Endometrium (tissue), 2 donors: ENCODE measurements around the gene KIRREL2.
"Not testable (repeated sequence)": the region's sequence is repeated elsewhere in the genome, so short reads cannot be mapped to it uniquely, and the experiment has no call there.

ENCODE experiments used
- FAIRE-seq: peaks from 2 replicates; lab custom pipeline; 2012; peaks lifted over from hg19 to GRCh38; lab: Jason Lieb, UNC
- donor health status: control.
- donor health status: control.

KIRREL2 gene

DNA sequence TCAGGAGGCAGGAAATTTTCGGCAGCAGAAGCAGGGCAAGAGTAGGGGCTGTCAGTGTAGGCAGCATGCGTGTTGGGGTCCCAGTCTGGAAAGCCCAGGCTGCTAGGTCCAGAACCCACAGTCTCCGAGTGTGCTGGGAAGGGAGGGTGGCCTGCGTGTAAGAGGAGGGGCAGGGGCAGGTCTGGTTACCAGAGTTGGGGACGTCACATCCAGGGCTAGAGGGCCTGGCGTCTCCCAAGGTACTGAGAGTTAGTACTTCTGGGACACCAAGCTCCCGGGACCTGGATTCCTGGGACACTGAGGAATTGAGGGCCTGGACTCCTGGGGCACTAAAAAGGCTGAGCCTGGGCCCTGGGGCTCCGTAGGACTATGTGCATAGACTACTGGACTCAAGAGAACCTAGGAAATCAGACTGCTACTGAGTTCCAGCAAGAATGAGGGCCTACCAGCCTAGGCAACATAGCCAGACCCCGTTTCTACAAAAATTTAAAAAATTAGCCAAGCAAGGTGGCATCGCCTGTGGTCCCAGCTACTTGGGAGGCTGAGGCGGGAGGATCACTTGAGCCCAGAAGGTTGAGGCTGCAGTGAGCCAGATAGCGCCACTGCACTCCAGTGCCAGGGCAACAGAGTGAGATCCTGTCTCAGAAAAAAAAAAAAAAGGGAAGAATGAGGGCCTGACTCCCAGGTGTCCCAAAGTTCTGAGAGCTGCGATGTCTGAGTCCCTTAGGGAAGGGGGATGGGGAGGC lies 41.2 kb downstream of the KIRREL2 start:
- no peak for FAIRE-seq

- no peak for FAIRE-seq
Observed at GRCh38 chr19:35898499-35898809, 41.7 kb downstream of the KIRREL2 start.

- FAIRE-seq = no peak
Observed at GRCh38 chr19:35899547-35900214, 43.0 kb downstream of the KIRREL2 start.

DNA sequence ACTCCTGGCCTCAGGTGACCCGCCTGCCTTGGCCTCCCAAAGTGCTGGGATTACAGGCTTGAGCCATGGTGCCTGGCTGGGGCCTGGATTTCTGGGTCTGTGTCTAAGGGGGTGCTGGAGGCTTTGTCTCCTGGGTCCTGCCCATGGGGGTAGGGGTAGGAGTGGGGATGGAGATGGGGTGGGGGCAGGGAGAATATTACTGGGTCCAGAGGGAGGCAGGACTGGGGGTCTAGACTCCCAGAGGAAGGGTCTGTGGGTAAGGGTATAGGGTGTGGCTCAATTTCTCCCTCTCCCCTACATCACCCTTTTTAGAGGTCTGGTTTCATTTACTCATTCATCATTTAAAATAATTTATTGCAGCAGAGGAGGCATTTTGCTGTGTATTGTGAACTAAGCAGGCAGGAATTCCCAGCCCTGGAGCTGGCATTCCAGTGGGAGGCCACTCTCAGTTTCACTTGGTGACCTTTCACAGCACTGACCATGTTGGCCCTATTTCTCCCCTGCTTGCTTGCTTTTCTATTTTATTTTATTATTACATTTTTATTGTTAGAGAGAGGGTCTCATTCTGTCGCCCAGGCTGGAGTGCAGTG lies 44.4 kb downstream of the KIRREL2 start:
- no peak for FAIRE-seq

- no peak for FAIRE-seq
Observed at GRCh38 chr19:35901854-35902661, 45.3 kb downstream of the KIRREL2 start, which contains the start of gene HCST. Gene HCST, plus strand, starts transcription at chr19:35902529. Its CDS starts 65 bp downstream, at chr19:35902594.

GRCh38 chr19:35902870-35903475 lies 46.3 kb downstream of the KIRREL2 start:
- no peak for FAIRE-seq

DNA sequence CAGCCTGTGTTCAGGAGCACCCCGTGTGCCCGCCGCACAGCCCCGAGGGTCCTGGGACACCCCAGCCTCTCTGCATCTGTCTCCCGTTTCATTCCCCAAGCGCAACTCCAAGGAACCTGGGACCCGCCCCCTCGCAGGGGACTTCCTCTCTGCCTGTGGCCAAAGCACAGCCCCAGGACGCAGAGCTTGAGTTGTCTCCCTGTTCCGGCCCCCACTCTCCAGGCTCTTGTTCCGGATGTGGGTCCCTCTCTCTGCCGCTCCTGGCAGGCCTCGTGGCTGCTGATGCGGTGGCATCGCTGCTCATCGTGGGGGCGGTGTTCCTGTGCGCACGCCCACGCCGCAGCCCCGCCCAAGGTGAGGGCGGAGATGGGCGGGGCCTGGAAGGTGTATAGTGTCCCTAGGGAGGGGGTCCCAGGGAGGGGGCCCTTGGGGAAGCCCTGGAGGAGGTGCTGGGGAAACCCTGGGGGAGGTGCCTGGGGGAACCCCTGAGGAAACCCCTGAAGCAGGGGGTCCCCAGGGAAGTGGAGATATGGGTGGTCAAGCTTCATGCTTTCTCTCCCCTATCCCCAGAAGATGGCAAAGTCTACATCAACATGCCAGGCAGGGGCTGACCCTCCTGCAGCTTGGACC lies 47.0 kb downstream of the KIRREL2 start:
- no peak for FAIRE-seq

- no peak for FAIRE-seq
Observed at GRCh38 chr19:35904311-35905068, 47.8 kb downstream of the KIRREL2 start.

GRCh38 chr19:35905178-35905727 lies 48.5 kb downstream of the KIRREL2 start:
- FAIRE-seq = no peak

GRCh38 chr19:35907377-35907745 lies 50.6 kb downstream of the KIRREL2 start:
- no peak for FAIRE-seq

DNA sequence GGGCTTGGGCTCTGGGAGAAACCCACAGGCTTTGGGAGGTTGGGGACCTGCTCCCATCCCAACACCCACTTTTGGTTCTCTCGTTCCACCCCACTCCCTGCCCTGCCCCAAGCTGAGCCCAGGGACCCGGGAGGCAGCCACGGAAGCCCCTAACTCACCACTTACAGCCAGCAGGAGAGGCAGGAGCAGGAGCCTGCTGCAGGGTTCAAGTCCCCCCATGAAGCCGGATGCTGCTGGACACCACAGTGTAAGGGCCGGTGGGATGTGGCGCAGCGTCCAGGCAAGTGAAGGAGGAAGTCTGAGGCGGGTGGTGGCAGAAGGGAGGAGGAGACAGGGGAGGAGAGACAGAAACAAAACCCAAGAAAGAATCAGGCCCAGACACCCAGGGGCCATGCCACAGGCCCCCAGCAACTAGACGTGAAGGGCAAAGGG lies 51.3 kb downstream of the KIRREL2 start, which contains the start of gene TYROBP:
TYROBP (minus strand) TSS at position 286 of the 432 bp plus-strand sequence; CDS start at position 219, 67 bp downstream.
- no peak for FAIRE-seq

DNA sequence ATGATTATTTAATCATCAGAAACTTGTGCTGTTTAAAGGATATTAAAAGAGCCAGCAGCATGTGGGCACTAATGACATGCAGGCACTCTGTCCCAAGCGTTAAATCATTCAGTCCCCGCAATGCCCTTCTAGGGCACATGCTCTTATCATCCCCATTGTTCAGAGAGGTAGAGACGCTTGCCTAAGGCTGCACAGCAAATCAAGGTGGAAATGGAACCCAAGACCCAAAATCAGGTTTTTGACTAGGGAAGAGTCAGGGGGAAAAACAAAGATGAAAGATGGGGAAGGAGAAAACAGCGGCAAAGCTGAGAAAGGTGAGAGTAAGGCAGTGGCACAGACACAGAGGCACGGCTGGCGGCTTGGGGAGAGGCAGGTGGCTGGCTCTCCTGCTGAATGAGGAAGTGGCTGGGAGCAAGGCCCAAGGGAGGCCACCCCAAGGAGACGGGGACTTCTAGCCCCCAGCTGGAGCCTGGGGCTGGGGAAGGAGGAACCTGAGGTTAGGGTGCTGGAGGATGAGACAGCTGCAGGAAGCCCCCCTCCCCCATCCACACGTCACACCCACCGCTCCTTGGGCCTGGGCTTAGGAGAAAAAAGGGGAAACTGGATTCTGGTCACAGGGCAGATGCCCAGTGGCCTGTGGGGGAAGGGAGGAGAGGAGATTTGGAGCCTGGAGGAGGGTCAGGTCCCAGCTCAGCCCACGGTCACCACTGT lies 52.4 kb downstream of the KIRREL2 start:
- FAIRE-seq = no peak

DNA sequence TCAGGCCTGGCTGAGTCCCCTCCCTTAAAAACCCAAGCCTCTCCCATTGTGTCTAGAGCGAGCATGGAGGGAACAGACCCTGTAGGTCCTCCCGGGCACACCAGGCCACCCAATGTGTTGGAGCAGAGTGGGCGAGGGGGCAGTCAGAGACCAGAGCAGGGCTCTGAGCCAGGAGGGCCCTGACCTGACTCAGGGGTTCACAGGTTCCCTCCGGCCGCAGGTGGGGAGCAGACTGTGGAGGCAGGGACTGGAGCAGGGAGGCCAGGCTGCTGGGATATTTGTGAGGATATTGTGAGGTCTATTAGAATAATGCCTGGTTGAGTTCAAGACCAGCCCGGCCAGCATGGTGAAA lies 52.9 kb downstream of the KIRREL2 start:
- FAIRE-seq = no peak

DNA sequence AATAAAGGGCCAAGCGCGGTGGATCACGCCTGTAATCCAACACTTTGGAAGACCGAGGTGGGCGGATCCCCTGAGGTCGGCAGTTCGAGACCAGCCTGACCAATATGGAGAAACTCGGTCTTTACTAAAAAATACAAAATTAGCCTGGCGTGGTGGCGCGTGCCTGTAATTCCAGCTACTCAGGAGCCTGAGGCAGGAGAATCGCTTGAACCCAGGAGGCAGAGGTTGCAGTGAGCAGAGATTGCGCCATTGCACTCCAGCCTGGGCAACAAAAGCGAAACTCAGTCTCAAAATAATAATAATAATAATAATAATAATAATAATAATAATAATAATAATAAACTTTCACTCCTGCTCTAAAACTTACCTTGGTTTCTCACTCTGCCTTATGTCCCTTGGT lies 53.6 kb downstream of the KIRREL2 start:
- FAIRE-seq = not testable (repeated sequence)

DNA sequence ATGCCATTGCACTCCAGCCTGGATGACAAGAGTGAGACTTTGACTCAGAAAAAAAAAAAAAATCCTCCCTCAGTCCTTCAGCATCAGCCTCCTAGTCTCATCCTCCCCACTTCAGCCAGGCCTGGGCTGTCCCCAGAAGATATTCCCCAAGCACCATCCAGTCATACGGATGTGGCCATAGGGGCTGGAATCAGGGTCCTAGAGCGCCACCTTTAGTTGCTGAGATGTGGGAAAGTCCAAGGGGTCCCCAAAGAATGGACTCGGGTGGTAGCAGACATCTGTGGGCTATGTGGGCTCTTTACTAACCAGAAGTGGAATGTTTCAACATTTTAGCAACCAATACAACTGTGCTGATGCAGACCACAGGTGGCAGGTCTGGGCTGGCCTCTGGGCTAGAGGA lies 54.5 kb downstream of the KIRREL2 start:
- FAIRE-seq = no peak

DNA sequence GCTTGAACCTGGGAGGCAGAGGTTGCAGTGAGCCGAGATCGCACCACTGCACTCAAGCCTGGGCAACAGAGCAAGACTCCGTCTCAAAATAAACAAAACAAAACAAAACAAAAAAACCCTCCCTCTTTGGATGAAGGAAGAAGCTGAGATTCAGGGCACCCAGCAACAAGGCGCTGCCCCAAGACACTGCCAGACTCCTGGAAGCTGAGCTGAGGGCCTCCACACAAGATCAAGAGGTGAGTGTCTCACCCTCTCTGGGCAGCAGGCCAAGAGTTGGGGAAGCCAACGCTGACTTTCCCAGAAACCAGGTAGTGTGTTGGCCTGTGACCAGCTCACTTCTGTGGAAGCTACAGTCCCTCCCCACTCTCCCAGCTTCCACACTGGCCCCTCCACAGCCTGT lies 55.1 kb downstream of the KIRREL2 start:
- FAIRE-seq = no peak

- FAIRE-seq = no peak
Observed at GRCh38 chr19:35913589-35913988, 56.9 kb downstream of the KIRREL2 start.

GRCh38 chr19:35915443-35915842 lies 58.7 kb downstream of the KIRREL2 start:
- FAIRE-seq = no peak
